ENCODE measurements around the gene CRIP1.

Gene CRIP1, protein sequence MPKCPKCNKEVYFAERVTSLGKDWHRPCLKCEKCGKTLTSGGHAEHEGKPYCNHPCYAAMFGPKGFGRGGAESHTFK

DNA sequence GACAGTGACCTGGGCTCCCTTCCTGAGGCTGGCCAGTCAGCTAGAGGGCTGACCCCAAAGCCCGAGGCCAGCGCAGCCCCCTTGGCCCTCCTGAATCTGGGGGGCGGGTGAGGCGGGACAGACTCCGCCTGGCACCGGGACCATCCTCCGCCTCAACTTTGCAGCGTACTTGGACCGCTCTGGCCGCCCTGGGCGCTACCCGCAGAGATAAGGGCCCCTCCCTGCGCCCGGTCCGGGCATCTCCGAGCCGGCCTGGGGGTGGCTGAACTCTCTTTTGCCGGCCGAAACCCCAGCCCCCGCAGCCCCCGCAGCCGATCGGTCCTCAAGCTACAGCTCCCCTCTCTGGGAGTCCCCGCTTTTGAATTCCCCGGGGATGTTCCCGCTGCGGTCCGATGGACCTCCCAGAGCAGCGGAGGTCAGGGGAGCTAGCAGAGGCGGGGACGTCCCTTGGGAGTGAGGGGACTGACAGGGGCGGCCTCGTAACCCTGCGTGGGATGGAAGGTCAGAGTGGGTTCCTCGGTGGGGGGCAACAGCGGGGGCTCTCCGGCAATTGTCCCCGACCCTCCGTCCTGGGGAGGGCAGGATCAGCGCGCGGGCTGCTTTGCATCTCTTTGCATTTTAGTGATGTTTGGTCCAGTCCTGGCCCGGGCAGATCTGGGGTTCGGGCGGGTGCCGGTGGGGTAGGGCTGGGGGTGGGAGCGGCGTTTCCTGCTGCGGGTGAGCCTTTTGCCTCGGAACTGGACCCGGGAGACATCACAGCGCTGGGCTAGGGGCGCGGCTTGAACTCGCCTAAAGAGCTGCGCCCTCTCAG lies at the start of gene CRIP1:
TSS of gene CRIP1 (plus strand) at position 724 of the 811 bp plus-strand sequence. CDS start 374 bp downstream, outside the sequence.
- DNase-seq, result peak; percentile 53

DNA sequence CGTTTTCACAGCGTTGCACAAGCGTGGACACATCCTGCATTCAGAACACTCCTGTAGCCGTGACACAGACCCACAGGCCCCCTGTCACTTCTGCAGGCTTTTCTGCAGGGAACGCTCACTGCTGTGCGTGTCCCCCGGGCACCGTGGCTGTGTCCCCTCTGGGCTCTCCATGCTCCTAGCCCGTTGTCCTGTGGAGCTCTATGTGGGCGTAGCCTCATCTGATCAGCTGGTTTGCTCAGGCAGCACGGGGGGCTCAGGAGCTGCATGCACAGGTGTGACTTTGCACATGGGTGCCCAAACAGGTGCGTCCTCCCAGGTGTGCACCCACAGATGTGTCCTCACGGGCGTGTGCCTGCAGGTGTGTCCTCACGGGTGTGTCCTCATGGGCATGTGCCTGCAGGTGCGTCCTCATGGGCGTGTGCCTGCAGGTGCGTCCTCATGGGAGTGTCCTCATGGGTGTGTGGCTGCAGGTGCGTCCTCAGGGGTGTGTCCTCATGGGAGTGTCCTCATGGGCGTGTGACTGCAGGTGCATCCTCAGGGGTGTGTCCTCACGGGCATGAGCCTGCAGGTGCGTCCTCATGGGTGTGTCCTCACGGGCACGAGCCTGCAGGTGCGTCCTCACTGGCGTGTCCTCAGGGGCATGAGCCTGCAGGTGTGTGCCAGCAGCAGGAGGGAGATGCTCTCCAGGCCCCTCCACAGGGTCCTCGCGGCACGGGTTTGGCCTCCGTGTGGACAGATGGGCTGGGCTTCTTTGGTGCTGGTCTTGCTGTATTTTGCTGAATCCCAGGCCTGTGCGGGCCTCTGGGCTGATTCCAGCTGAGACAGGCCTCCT lies 49.6 kb upstream of the CRIP1 start:
- no peak for DNase-seq

DNA sequence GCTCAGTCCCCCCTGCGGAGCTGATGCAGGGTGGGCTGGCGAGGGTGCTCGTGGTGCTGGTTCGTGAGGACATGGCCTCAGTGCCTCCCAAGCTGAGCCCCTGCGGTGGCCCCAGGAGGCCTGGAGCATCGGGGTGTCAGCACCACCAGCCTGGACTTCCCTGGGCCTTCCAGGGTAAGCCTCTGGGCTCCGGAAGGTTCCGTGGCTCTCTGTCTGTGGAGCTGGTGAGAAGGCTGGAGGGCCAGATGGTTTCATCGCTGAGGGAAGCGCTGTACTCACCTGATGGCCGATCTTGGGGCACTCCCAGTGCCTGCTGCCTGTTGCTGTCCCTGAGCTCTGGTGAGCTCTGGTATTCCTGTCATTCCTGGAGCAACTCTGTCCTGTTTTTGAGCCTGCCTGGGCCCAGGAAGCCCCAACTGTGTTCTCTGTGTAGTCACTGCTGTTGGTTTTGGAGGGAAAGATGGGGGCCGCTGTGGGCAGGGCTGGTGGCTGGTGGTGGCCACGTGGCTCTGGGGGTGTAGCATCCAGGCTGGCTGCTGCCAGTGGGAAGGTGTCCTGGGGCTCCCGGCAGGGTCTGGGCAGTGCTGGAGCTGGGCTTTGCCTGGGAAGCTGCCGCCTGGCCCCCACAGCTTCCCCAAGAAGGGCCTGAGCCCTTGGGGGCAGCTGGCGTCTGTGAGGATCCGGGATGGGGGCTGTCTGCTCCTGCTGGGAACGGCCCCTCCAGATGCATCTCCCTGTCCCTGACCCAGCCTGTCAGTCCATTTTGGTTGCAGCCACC lies 48.8 kb upstream of the CRIP1 start:
- DNase-seq, result no peak

DNA sequence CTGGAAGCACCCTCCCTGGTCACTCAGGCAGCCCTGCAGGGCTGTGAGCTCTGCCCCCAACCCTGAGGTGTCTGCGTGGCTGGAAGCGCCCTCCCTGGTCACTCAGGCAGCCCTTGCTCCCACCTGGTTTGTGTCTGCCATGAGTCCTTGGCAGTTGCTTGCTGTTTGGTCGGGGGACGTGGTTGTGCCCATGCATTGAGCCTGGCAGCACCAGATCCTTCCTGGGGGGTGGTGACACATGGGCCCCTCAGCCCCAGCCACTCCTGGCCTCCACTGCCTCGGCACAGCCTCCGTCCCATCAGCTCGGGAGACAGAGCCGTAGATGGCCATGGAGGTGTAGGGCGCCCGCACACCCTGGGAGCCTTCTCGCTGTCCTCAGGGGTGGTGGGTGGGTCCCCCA lies 47.5 kb upstream of the CRIP1 start:
- no peak for DNase-seq

DNA sequence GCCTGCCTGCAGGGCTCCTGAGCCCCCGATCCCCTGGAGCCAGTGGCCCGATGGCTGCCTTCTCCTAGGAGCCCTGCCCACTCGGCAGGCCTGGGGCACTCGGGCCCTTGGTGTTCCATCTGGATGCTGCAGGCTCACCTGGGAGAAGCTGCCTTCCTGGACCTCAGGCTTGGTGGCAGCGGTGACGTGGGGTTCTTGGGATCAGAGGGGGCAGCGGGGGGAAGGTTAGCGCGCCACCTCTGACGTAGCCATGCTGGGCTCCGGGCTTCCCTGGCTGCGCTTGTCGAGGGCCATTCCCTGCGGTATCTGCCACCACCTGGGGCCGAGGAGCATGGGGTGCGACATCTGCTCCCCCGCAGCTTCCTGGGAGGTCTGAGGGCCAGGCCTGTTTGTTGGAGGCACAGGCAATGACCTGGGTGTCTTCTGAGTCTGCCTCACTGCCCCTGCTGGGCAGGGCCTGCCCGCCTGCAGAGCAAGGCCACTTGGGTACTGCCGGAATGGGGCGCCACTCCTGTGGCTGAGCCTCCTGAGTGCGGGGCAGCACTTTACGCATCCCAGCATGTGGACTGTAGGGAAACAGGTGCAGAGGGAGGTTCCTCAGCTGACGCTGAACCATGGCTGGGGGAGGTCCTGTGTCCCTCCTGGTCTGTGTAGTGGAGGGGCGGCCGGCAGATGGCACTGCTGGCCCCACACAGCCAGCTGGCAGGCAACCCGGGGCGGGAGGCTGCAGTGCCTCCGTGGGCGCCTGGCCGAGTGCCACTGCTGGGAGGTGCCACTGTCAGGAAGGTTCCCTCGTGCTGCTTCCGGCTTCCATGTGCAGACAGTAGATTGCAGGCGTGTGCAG lies 46.8 kb upstream of the CRIP1 start:
- DNase-seq, result peak; percentile 53

DNA sequence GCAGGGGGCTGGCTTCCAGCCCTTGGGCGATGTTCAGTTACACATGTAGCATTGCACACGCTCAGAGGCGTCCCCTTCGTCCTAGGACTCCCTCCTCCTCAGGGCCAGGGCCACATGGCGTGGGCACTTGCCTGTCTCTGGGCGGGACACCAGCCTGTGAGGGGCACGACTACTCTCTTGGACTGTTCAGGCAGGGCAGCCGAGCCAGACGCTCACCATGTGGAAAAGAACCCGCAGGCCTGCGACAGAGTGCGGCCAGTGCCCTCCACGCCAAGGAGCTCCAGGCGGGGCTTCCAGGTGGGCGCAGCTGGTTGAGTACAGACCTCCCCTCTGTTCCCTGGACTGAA lies 46.2 kb upstream of the CRIP1 start:
- no peak for DNase-seq

DNA sequence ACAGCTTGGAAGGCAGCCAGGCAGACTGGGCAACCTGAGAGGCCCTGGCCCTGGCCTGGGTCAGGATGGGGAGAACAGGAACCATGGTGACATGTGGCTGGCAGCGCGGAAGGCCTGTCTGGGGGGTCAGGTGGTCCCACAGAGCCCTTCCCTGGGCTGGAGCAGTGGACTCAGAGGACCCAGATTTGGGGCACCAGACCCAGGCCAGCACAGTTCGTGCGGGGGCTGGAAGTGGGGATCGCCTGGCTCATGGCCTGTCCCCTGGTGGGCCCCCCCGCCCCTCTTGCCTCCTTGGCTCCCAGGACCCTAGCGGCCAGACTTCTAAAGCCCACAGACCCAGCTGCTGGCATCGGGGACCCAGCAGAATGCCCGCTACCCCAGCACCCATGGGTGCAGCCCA lies 45.7 kb upstream of the CRIP1 start:
- DNase-seq, result no peak

DNA sequence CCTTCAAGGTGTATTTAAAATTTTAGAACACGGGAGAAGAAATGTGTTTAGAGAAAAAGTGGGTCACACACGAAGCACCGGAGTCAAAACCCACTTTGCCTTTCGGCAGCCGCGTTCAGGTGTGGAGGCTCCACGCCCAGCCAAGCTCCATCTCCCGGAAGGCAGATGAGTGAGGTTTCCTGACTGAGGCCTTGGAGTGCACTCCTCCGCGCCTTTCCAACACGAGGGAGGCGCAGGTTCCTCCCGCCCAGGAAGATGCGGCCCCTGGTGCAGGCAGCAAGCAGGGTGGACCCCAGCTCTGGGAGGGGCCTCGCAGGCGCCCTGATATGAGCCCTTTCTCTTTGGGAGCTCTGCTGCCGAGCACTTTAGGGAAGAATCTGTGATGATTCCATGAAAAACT lies 44.6 kb upstream of the CRIP1 start:
- DNase-seq, result no peak

DNA sequence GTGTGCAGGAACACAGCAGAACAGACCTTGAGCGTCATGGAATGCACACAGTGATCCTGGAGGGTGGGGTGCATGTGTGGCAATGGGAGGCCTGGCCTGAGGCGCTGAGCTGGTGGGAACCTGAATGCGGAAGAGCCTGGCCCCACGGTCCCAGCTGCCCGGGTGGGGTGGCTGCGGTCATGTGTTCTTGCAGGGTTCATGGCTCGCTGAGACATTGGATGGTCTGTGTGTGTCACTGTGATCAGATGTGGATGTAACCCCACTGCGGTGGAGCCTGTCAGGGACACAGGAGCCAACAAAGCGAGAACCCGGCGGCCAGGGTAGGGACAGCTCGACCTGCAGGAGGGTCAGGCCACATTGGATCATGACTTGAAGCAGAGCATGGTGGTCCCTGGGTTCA lies 43.9 kb upstream of the CRIP1 start:
- no peak for DNase-seq

DNA sequence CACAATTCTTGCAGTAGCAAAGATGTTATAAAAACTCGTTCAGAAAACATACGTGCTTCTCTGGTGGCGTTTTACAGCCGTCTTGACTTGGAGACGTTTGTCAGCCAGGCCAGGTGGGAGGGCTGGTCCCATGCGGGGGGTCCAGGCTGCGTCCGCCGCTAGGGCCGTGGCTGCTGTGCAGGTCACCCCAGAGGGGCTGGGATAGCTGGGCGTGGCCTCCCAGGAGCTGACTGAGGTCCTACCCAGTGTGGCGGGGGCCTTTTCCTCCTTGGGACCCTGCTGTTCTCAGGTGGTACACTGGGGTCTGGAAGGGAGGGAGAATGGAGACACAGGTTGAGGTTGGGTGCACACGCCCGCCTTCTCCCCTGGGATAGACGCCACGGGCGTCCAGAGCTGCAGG lies 41.8 kb upstream of the CRIP1 start:
- DNase-seq, result no peak

DNA sequence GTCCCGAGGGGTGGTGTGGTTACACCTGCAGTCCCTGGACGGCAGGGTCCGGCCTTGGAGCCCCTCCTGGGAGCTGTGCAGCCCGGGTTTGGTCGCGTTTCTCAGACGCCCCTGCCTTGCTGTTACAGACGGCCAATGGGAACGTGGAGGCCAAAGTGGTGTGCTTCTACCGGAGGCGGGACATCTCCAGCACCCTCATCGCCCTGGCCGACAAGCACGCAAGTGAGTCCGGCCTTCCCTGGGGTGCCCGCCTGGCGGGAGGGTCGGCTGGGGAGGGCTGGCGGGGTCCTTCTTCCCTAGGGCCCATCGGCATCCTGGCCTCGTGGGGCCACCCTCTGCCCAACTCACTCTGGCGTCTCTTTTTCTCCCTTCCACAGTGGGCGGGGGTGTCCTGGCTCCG lies 41.4 kb upstream of the CRIP1 start:
- DNase-seq, result no peak

DNA sequence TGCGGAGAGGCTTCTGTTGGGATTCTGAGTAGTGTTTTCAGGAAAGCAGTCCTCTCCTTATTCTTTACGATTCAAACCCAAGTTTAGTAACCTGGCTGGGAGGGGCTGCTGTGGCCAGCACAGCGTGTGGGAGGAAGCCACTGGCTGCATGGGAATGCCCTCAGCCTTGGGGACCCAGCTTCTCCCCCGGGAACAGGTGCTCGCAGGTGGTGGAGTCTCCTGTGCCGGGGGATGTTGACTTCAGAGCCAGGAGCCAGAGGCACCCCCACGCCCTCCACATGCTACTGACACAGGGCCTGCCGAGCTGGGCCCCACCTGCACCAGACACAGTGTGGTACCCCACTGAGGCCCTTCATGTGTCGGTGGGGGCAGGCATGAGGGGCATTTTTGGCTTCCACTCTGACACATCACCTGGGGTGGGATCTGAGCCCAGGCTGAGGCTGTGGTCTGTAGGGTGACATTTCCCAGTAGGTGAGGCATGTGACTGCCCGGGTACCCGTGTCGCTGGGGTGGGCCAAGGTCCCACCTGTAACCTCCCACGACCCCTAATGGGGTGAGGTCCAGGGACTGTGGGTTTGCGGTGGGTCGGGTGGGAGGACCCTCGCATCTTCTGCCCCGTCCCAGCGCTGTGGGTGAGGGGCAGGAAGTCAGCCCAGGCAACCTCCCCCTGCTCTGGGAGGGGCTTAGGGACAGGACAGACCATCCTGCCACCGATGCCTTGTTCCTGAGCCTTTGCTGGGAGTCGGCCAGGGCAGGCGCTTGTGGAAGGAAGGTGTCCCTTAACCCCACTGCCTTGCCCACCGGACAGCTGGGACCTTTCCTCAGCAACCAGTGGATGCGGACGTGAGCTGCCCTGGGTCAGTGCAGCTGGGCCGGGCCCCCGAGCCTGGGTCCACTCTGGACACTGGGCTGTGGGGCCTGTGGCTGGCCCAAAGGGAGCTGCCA lies 40.5 kb upstream of the CRIP1 start:
- DNase-seq, result no peak

DNA sequence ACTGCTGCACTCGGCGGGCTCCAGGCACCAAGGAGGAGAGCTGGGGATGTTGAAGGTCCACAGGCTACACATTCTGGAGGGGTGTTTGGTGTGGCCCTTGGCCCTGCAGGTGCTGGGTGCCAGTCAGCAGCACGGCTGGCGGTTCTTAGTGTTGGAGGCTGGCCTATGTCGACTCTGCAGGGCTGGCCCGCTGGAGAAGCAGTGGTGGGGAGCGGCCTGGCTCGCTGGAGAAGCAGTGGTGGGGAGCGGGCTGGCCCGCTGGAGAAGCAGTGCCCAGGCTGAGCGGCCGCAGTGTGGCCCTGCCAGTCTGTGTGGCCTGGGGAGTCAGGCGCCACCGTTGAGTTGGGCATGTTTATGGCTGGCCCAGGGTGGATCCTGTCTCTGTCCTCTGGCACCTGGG lies 39.7 kb upstream of the CRIP1 start:
- no peak for DNase-seq

DNA sequence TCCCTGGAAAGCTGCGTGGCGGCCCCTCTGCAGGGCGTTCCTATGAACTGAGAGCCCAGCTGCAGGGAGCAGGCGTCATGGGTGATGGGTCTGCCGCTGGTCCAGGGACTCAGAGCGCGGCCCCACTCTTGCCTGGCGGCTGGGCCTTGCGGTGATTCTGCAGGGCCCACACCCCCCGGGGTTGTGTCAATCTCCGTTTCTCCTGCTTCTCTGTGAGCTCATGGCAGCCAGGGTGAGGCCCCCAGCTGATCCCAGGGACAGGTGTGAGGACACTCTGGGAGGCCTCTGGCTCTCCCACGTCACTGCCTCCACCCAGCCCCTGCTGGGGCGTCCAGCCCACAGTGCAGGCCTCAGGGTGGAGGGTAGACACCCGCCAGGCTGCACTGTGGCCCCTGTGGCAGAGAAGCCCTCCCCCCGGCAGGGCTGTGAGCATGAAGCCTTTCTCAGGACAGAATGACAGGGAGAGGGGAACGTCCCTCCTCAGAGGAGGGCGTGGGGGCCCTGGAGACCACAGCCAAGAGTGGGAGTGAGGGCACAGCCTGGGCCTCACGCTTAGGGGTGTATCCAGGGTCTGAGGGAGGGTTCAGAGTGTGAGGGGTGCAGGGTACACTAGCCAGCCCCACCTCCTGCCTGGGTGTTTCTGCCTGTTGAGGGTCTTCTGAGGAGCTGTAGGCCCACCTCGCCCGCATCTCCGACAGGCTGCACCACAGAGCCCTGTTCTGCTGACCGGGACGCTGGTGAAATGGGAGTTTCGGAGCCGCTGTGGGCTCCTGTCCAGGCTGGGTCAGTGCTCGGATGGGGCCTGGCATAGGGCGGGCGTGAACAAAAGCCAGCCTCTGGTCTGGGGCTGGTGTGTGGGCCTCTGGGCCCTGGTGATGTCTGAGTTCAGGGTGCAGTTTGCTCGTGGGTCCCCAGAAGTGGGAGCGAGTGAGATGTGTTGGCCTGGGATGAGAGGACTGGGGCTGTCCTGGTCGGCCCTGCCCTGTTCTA lies 38.7 kb upstream of the CRIP1 start:
- no peak for DNase-seq

DNA sequence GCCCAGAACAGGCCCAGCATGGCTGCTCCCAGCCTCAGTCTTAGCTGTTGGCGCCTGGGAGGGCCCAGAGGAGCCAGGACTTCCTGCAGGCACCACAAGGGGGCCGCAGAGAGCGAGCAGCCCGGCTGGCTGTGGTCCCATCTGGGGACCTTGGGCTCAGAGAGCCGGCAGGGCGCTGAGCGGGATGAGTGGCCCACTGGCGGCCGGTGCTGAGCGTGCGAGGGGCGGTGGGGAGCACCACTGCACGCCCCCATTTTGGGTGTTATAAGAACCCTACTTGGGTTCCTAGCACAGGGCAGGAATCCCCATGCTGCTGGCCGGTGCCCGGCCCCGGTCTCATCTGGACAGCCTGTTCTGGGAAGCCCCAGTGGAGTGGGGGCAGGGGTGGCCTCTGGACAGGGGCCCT lies 38.0 kb upstream of the CRIP1 start:
- DNase-seq, result peak; percentile 78

DNA sequence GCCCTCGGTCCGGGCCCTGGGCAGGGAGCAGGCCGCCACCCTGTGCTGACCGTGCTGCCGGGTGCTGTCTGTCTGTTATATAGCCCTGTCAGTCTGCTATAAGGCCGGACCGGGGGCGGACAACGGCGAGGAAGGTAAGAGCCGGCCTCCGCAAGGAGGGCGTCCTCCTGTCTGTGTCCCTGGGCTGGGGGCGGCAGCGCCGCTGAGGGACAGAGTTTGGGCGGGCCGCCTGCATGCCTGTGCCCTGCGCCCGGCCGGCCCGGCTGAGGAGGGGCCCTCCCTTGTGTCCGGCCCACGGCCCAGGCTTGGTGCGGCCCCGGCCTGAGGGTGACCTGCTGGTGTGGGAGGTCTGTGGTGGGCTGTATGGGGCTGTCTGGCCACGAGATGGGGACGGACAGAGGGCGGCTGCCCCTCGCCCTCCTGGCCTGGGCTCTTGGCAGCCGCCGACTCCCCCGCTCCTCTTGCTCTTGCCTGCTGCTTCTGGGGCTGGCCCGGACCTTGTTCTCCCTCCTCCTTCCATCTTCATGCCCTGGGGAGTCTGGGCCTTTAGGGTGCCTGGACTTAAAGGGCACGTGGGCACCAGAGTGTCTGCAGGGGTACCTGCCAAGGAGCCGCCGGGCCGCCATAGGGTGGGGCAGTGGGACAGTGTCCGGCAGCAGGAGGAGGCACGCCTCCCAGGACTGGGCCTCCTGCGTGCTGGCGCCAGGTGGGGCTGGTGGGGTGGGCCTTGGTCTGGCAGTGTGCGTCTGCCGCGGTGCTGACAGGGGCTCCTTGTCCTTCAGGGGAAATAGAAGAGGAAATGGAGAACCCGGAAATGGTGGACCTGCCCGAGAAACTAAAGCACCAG lies 37.2 kb upstream of the CRIP1 start:
- DNase-seq, result no peak

DNA sequence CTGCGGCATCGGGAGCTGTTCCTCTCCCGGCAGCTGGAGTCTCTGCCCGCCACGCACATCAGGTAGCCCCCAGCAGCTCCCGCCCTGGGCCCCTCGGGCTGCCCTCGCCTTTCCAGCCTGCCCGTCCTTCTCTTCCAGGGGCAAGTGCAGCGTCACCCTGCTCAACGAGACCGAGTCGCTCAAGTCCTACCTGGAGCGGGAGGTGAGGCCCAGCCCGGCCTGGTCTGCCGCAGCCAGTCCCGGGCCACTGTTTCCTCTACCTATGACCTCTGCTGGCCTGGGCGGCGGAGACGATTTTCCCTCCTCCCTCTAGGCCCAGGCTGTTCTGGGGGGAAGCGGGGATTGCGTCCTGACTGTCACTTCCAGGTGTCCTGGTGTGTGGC lies 36.6 kb upstream of the CRIP1 start:
- no peak for DNase-seq

DNA sequence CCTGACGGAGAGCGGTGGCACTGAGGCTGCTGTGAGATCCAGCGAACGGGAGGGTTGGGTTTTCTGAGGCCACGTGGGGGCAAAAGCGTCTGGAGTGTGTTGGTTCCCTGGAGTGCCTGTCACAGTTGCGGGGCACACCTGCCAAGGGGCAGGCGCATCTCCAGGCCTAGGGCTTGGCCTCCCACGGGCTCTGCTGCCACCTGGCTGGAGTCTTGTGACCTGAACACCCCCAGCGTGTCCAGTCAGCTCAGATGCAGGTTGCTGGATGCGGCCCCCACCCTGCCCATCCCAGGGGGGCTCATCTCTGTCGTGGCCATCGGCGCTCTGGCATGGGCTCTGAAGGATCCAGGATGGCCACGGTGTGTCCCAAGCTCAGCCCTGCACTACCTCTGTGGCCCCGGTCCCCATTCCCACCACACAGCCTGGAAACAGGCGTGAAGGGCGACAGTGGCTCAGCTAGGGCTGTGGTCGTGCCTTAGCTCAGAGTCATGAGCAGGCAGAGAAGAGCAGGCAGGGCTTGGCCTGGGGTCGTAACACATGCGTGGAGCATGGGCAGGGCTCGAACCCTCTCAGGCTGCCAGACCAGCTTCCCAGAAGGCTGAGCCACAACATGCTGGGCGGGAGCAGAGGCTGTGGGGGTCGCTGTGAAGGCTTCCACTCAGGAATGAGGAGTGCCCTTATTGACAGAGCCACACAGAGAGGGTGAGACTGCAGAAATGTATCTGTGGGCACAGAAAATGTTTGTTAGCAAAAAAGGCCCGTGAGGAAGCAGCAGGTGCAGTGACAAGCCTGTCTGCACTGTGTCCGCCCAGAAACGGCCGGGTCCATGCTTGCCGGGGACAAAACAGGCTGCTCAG lies 35.6 kb upstream of the CRIP1 start:
- DNase-seq, result no peak
